GM18858 (cell line): ENCODE results near the gene TSPAN11.

Source experiments
- ATAC-seq: cut with Tn5 transposase; IDR thresholded peaks from one replicate; pipeline ENCODE4 v1.9.1; 2021; ENCODE audit not compliant: unreplicated experiment

Gene TSPAN11

GRCh38 chr12:30910038-30910350, 16.6 kb upstream of the TSPAN11 start:
- ATAC-seq = no peak

GRCh38 chr12:30911207-30911606, 15.3 kb upstream of the TSPAN11 start:
- ATAC-seq = no peak

- ATAC-seq = no peak
Observed at GRCh38 chr12:30913323-30913722, 13.2 kb upstream of the TSPAN11 start.

DNA sequence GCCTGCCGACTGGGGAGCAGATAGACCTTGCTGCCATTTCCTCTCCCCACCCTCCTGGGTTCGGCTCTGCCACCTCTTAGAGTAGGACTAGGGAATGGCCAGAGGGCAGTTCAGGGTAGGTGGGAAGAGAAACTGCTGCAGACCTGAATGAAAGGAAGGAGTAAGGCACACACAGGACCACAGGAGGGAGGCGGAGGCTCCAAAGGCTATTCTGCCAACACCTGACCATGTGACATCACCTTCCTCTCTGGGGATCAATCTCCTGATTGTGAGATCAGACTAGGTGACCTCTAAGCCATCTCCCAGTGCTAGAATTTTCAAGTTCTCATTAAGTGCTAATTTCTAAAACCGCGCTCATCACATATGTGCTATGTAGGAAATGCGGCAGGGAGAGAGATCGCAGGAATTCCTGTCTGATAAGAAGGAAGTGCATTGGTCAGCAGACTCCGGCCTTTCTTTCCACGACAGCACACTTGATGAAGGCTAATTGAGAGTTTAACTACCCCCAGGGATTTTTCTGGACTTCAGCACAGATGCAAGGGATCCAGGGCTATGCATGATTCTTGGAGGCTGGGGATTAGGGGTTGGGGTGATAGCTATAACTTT, 11.5 kb upstream of the TSPAN11 start:
- ATAC-seq = no peak

- ATAC-seq = no peak
Observed at GRCh38 chr12:30923057-30923456, 3.5 kb upstream of the TSPAN11 start.

- ATAC-seq = no peak
Observed at GRCh38 chr12:30925607-30926242, 823 bp upstream of the TSPAN11 start.

DNA sequence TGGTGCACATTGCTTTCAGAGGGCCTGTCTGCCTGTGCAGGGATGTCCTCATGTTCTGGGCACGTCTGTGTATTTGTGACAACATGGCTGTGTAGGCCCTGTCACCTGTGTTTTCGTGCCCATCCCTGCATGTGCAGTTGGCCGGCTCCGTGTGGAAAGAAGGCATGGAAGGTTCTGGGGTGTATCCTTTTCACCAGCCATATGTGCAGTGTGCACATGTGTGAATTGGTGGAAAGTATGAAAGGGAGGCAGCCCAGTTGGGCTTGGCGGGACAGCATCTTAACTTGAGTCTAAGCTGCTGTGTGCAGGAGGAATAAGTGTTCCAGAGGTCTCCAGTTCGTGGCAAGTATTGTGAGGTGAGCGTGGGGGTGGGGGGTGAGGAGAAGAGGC, 669 bp downstream of the TSPAN11 start:
- no peak for ATAC-seq

GRCh38 chr12:30928356-30929244, 2.1 kb downstream of the TSPAN11 start:
- ATAC-seq = no peak

- ATAC-seq = no peak
Observed at GRCh38 chr12:30930238-30930637, 3.7 kb downstream of the TSPAN11 start.

DNA sequence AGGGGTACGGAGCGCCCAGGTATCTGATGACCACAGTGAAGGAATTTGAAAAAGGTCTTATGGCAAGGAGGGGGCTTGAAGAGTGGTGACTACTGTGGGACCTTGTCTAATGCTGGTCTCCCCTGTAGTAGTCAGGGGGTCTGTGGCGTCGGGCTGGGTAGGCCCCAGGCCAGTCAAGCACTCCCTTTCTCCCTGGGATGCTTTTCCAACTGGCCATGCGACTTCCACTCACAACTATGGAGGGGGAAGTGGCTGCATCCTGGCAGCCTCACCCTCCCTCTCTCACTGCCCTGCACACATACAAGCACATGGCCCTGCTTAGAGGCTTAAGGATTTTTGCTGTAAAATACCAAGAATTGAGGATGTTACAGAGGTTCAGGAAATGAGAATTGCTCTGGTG, 4.1 kb downstream of the TSPAN11 start:
- no peak for ATAC-seq

- no peak for ATAC-seq
Observed at GRCh38 chr12:30932881-30933280, 6.3 kb downstream of the TSPAN11 start.

- no peak for ATAC-seq
Observed at GRCh38 chr12:30934811-30935210, 8.3 kb downstream of the TSPAN11 start.

GRCh38 chr12:30936036-30936435, 9.5 kb downstream of the TSPAN11 start:
- no peak for ATAC-seq

DNA sequence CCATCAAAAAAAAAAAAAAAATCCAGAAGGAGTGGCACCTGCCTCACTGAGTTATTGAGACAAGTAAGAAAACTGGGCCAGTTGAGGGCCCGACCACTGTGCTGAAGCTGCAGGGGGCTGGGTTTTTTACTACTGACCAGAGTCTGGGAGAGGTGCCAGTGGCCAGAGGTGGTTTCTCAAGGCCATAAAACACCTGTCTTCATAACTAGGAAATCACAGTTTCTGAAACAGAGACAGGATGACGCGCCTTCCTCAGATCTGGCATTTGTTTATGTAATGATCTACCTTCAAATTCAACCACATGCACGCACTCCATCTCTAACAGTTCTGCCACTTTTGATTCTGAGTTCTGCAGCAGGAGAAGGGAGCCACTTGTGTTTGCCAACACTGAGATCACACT, 12.7 kb downstream of the TSPAN11 start:
- ATAC-seq = no peak

GRCh38 chr12:30942486-30942885, 15.9 kb downstream of the TSPAN11 start:
- ATAC-seq = no peak

- ATAC-seq = no peak
Observed at GRCh38 chr12:30942936-30943335, 16.4 kb downstream of the TSPAN11 start.

DNA sequence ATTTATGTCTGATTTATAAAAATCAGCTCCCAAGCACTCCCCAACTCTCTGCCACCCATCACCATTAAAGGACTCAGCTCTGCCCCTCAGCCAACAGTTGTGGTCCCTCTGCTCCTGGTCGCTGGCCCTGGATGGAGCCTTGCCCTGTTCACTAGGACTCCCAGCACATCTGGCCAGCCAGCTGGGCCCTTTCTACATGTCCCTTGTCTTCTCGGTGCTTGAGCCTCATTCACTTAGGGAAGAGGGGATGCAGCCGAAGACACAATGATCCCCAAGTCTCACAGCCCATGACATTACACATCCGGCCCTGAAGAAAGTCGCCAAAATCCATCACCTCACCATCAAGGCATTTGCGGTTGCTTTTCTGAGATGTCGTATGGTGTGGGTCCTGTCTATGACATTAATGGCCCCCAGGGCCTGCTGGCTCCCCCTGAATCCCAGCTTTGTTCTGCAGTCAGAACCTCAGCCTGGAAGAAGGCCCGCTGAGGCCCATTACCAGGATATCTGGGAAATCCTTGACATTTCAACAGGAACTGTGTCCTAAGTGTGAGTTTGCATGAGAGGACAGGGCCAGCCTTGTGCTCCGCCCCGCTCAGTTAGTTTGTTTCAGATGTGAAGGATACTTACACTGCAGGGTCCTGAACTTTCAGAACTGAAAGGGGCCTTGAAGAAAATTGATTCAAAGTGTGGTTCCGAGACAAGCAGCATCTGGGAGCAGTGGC, 19.1 kb downstream of the TSPAN11 start:
- no peak for ATAC-seq

DNA sequence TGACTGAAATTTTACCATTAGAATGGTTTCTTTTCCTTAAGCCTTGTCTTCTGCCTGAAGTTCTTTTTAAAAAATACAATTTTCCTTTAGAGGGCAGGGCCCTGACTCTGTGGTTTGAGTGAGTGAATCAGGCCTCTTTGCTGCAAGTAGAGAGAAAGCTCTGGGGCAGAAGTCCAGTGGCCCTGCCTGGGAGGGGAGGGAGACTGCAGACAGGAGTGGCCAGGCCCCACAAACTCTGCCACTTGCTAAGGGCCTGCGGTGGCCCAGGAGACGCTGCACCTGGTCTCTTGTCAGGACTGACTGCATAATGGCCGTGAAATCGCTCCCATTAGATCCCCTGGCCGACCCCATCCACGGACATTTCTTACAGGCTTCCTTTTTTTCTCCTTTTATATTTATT, 25.5 kb downstream of the TSPAN11 start:
- ATAC-seq = no peak

- ATAC-seq = no peak
Observed at GRCh38 chr12:30953257-30953656, 26.7 kb downstream of the TSPAN11 start.

GRCh38 chr12:30953951-30954751, 27.6 kb downstream of the TSPAN11 start:
- no peak for ATAC-seq

GRCh38 chr12:30955214-30955613, 28.7 kb downstream of the TSPAN11 start:
- ATAC-seq = no peak
